Activated naive CD4-positive, alpha-beta T cell treated with anti-CD3 and anti-CD28 coated beads, Interleukin-2, amount 50 U/mL, for 72 hours (primary cell): ENCODE measurements around the gene RALGAPA2. TPM values are rescaled to one million over a fixed set of nuclear protein-coding genes. Genes with fewer than 3 reads are reported as not detected.

ENCODE experiments used
- ATAC-seq, 2 donors: fragments of 150-1000 bp; cut with Tn5 transposase; 2 replicates each; pipeline ENCODE4 v1.10.0; 2021; ENCODE audit warnings: mild to moderate bottlenecking in 2 of 2, moderate library complexity in 2 of 2
- DNase-seq, 2 donors: peaks; one replicate each; pipeline ENCODE4 v3.0.0; 2021 to 2022; ENCODE audit warnings: low spot score in 2 of 2
- H3K27ac Mint-ChIP-seq, 2 donors: one replicate each; pipeline ENCODE4 v1.8.0; 2022; ENCODE audit warnings: mild to moderate bottlenecking in 2 of 2, mixed read lengths in 2 of 2
- H3K36me3 Mint-ChIP-seq, 2 donors: one replicate each; pipeline ENCODE4 v1.8.0; 2022; ENCODE audit warnings: mixed read lengths in 2 of 2
- H3K9me3 Mint-ChIP-seq, 2 donors: one replicate each; pipeline ENCODE4 v1.8.0; 2022; ENCODE audit warnings: mixed read lengths in 2 of 2
- total RNA-seq, 2 donors: library from RNA; stranded (reverse); gene quantifications; one replicate each; pipeline ENCODE4 v1.2.3, GENCODE V29; 2022

The RALGAPA2 gene
- total RNA-seq, 2 donors from 2014 or later = 24.9 to 33.1 TPM

DNA sequence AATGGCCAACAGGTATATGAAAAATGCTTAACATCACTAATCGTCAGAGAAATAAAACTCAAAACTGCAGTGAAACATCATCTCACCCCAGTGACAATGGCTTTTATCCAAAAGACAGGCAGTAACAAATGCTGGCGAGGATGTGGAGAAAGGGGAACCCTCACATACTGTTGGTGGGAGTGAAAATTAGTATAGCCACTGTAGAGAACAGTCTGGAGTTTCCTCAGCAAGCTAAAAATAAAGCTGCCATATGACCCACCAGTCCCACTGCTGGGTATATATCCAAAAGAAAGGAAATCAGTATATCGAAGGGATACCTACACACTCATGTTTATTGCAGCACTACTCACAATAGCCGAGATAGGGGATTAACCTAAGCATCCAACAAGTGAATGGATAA lies 368.0 kb downstream of the RALGAPA2 start:
- ATAC-seq (no peak), DNase-seq (no peak)
- Mint-ChIP-seq H3K36me3 (no peaks in the 10 kb centered on the region), H3K9me3 (no peaks in the 10 kb centered on the region), H3K27ac (no peak overlapping the region)

DNA sequence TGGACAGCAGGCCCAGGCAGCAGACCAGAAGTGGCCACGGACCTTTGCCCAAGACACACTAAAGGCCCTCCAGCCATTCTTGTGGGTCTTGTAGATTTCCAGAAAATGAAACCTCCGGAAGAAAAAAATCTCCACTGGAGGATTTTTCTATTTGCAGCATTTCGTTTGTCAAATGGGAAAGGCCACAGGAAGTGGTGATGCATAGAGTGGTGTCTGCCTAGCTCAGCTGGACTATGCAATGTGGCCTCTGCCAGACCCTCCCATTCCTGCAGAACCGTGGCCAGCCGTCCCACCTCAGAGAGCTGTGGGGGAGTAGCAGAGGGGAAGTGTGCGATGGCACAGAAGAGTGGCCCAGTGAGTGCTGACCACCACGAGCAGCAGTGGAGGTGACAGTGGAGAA lies 368.5 kb downstream of the RALGAPA2 start:
- ATAC-seq = no peak
- Mint-ChIP-seq H3K36me3 (no peaks in the 10 kb centered on the region), H3K27ac (no peak overlapping the region), H3K9me3 (no peaks in the 10 kb centered on the region)
- DNase-seq = no peak
